Measurements from ENCODE around the gene MYH11.

Gene MYH11

GRCh38 chr16:15788846-15789239, 68.0 kb downstream of the MYH11 start:
- no peak for DNase-seq (ENCODE audit: extremely low read depth, low read depth)
- H3K4me3 ChIP-seq (replicated peaks; ENCODE audit: low read depth, low read length): no peak overlapping the region
- TF ChIP-seq, protein P1, sequence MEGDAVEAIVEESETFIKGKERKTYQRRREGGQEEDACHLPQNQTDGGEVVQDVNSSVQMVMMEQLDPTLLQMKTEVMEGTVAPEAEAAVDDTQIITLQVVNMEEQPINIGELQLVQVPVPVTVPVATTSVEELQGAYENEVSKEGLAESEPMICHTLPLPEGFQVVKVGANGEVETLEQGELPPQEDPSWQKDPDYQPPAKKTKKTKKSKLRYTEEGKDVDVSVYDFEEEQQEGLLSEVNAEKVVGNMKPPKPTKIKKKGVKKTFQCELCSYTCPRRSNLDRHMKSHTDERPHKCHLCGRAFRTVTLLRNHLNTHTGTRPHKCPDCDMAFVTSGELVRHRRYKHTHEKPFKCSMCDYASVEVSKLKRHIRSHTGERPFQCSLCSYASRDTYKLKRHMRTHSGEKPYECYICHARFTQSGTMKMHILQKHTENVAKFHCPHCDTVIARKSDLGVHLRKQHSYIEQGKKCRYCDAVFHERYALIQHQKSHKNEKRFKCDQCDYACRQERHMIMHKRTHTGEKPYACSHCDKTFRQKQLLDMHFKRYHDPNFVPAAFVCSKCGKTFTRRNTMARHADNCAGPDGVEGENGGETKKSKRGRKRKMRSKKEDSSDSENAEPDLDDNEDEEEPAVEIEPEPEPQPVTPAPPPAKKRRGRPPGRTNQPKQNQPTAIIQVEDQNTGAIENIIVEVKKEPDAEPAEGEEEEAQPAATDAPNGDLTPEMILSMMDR (IDR thresholded peaks at IDR 0.05; ENCODE audit: low read depth, low read length, missing control alignments): no peak

DNA sequence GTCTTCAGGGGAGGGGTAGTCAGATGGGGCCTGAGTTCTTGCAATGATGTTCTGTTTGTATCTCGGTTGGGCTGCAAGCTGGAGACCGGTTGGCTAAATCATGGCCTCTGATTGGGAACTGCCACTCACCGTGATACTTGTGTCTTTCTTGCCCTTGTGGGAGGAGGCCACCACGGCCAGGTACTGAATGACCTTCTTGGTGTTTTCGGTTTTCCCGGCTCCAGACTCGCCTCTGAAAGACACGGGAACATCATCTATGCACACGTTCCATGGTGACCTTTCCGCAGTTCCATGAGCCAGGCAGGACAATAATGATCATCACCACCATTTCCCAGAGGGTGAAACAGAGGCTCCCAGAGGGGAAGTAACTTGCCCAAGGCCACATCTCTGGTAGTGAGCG, 70.3 kb downstream of the MYH11 start:
- no peak overlapping the region for H3K4me3 ChIP-seq (replicated peaks; ENCODE audit: low read depth, low read length)
- TF ChIP-seq, protein P1 (IDR thresholded peaks at IDR 0.05; ENCODE audit: low read depth, low read length, missing control alignments): no peak
- DNase-seq (ENCODE audit: extremely low read depth, low read depth): no peak

DNA sequence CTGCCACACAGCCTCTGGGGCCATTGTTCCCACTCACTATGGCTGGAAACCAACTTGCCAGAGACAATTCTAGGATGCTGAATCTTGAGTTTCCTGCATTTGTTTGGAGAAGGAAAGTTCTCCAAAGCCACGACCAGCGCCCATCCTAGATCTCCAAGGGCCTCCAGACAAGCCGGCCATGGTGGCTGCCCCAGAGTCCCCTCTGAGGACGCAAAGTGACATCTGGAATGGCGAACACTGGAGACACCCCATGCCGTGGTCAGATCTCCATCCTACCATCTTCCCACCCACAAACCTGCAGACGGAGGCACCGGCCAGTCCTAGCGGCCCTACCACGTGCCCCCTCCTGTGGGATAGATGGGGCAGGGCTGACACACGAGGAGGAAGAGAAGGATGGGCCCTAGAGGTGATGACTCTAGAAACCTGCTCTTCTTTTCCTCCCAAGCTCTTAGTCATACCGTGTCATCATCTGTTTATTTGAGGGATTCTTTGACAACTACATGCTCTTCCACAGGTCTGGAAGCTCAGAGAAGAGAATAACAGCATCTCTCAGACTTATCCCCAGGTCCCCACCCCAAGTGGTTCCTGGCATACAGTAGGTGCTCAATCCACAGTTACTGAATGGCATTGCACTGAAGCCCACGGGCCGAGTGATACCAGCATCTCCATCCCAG, 71.3 kb downstream of the MYH11 start:
- H3K4me3 ChIP-seq (replicated peaks; ENCODE audit: low read depth, low read length): no peak overlapping the region
- no peak for DNase-seq (ENCODE audit: extremely low read depth, low read depth)
- TF ChIP-seq, protein P1 (IDR thresholded peaks at IDR 0.05; ENCODE audit: low read depth, low read length, missing control alignments): no peak

- no peak for DNase-seq (ENCODE audit: extremely low read depth, low read depth)
- H3K4me3 ChIP-seq (replicated peaks; ENCODE audit: low read depth, low read length): no peak overlapping the region
- TF ChIP-seq, protein P1 (IDR thresholded peaks at IDR 0.05; ENCODE audit: low read depth, low read length, missing control alignments): no peak
Observed at GRCh38 chr16:15783985-15784384, 72.8 kb downstream of the MYH11 start.

- no peak for DNase-seq (ENCODE audit: extremely low read depth, low read depth)
- TF ChIP-seq, protein P1 (IDR thresholded peaks at IDR 0.05; ENCODE audit: low read depth, low read length, missing control alignments): peak; percentile 16
- no peak overlapping the region for H3K4me3 ChIP-seq (replicated peaks; ENCODE audit: low read depth, low read length)
Observed at GRCh38 chr16:15782573-15783365, 74.1 kb downstream of the MYH11 start.

DNA sequence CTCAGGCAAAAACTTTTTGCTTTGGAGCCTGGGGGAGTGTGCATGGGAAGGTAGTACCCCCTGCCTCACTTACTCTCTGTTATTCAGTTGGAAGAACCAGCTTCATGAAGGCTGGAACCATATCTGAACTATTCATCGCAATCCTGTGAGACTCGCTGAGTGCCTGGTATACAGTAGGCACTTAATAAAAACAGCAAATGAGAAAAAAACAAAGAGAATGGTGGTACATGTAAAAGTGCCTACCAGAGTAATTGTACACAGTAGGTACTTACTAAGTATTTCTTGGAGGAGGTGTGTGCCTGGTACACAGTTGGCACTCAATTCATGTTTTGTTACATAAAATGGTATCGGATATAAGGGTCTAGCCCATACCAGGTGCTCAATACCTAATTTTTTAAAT, 75.2 kb downstream of the MYH11 start:
- no peak overlapping the region for H3K4me3 ChIP-seq (replicated peaks; ENCODE audit: low read depth, low read length)
- DNase-seq (ENCODE audit: extremely low read depth, low read depth): no peak
- TF ChIP-seq, protein P1 (IDR thresholded peaks at IDR 0.05; ENCODE audit: low read depth, low read length, missing control alignments): no peak

Measured in HFF-Myc (cell line).